H9 (cell line): Measurements from ENCODE around the gene AS3MT. TPM values are rescaled to one million over a fixed set of nuclear protein-coding genes. Genes with fewer than 3 reads are reported as not detected.

Experiments
- DNase-seq: peaks from one replicate; pipeline ENCODE4 v3.0.0-alpha.2; 2017
- H2AFZ ChIP-seq: one replicate; pipeline ENCODE4 v1.6.1; 2013; ENCODE audit warnings: mild to moderate bottlenecking, low read length, control low read depth, moderate library complexity
- H2AK5ac ChIP-seq: 2 replicates; pipeline ENCODE4 v1.6.1; 2013; ENCODE audit warnings: low read length, control low read depth, mixed read lengths; ENCODE audit not compliant: insufficient read length
- H2BK120ac ChIP-seq: one replicate; pipeline ENCODE4 v1.6.1; 2013; ENCODE audit warnings: low read depth, mild to moderate bottlenecking, low read length, control low read depth, inconsistent platforms; ENCODE audit not compliant: poor library complexity, severe bottlenecking
- H2BK12ac ChIP-seq: 2 replicates; pipeline ENCODE4 v1.6.1; 2013; ENCODE audit warnings: low read length, control low read depth, mixed read lengths, low read depth; ENCODE audit not compliant: insufficient read length
- H2BK15ac ChIP-seq: 2 replicates; pipeline ENCODE4 v1.6.1; 2013; ENCODE audit warnings: low read depth, low read length, control low read depth
- H2BK20ac ChIP-seq: one replicate; pipeline ENCODE4 v1.6.1; 2013; ENCODE audit warnings: low read depth, mild to moderate bottlenecking, low read length, control low read depth, inconsistent platforms; ENCODE audit not compliant: poor library complexity, severe bottlenecking
- H2BK5ac ChIP-seq: 2 replicates; pipeline ENCODE4 v1.6.1; 2013; ENCODE audit warnings: low read length, control low read depth, mixed read lengths; ENCODE audit not compliant: insufficient read length
- H3K14ac ChIP-seq: 2 replicates; pipeline ENCODE4 v1.6.1; 2013; ENCODE audit warnings: low read length, control low read depth; ENCODE audit not compliant: insufficient read depth
- H3K18ac ChIP-seq: 2 replicates; pipeline ENCODE4 v1.6.1; 2013; ENCODE audit warnings: low read depth, mild to moderate bottlenecking, mixed read lengths, low read length, control low read depth; ENCODE audit not compliant: insufficient read length
- H3K23ac ChIP-seq: 2 replicates; pipeline ENCODE4 v1.6.1; 2013; ENCODE audit warnings: low read length, control low read depth, mixed read lengths, low read depth; ENCODE audit not compliant: insufficient read length
- H3K23me2 ChIP-seq: 2 replicates; pipeline ENCODE4 v1.6.1; 2013; ENCODE audit warnings: low read depth, mild to moderate bottlenecking, mixed read lengths, low read length, control low read depth; ENCODE audit not compliant: insufficient read length, poor library complexity, severe bottlenecking
- H3K27ac ChIP-seq: 2 replicates; pipeline ENCODE4 v1.5.1; 2013; ENCODE audit warnings: low read length, control low read depth, mixed read lengths, low read depth; ENCODE audit not compliant: insufficient read length
- H3K27me3 ChIP-seq: 2 replicates; pipeline ENCODE4 v1.6.1; 2013; ENCODE audit warnings: low read length, control low read depth, inconsistent platforms; ENCODE audit not compliant: insufficient read depth
- H3K4ac ChIP-seq: 2 replicates; pipeline ENCODE4 v1.6.1; 2013; ENCODE audit warnings: low read depth, mild to moderate bottlenecking, control low read depth, inconsistent platforms, low read length, moderate library complexity
- H3K4me1 ChIP-seq: 2 replicates; pipeline ENCODE4 v1.6.1; 2013; ENCODE audit warnings: low read length, control low read depth, inconsistent platforms; ENCODE audit not compliant: insufficient read depth
- H3K4me2 ChIP-seq: 2 replicates; pipeline ENCODE4 v1.6.1; 2013; ENCODE audit warnings: low read length, control low read depth, mixed read lengths; ENCODE audit not compliant: insufficient read length, insufficient read depth
- H3K56ac ChIP-seq: 2 replicates; pipeline ENCODE4 v1.6.1; 2013; ENCODE audit warnings: low read depth, mild to moderate bottlenecking, mixed read lengths, low read length, control low read depth; ENCODE audit not compliant: insufficient read length
- H3K79me1 ChIP-seq: 2 replicates; pipeline ENCODE4 v1.6.1; 2013; ENCODE audit warnings: low read depth, mild to moderate bottlenecking, moderate library complexity, low read length, control low read depth, inconsistent platforms; ENCODE audit not compliant: insufficient read depth, poor library complexity, severe bottlenecking
- H3K79me2 ChIP-seq: 2 replicates; pipeline ENCODE4 v1.6.1; 2013; ENCODE audit warnings: low read length, control low read depth, inconsistent platforms; ENCODE audit not compliant: insufficient read depth
- H3K9ac ChIP-seq: 2 replicates; pipeline ENCODE4 v1.6.1; 2013; ENCODE audit warnings: low read length, control low read depth, mixed read lengths; ENCODE audit not compliant: insufficient read length; ENCODE audit errors: extremely low read depth
- H3K9me3 ChIP-seq: one replicate; pipeline ENCODE4 v1.6.1; 2013; ENCODE audit warnings: low read depth, low read length, inconsistent platforms; ENCODE audit not compliant: control insufficient read depth
- H3T11ph ChIP-seq: one replicate; pipeline ENCODE4 v1.6.1; 2013; ENCODE audit warnings: mild to moderate bottlenecking, low read length, control low read depth, inconsistent platforms
- H4K20me1 ChIP-seq: one replicate; pipeline ENCODE4 v1.6.1; 2013; ENCODE audit not compliant: control insufficient read depth, insufficient read length, insufficient read depth
- H4K5ac ChIP-seq: 2 replicates; pipeline ENCODE4 v1.6.1; 2013; ENCODE audit warnings: low read depth, mild to moderate bottlenecking, mixed read lengths, low read length, control low read depth; ENCODE audit not compliant: insufficient read length
- H4K8ac ChIP-seq: replicated peaks from 2 replicates; pipeline ENCODE4 v1.6.1; 2013; ENCODE audit warnings: low read length, control low read depth, mixed read lengths, low read depth; ENCODE audit not compliant: insufficient read length
- H4K91ac ChIP-seq: 2 replicates; pipeline ENCODE4 v1.6.1; 2013; ENCODE audit warnings: low read depth, mild to moderate bottlenecking, moderate library complexity, mixed read lengths, low read length, control low read depth; ENCODE audit not compliant: insufficient read length
- H3K27ac Mint-ChIP-seq, 3 experiments: 2 replicates in 2 of 3; 3 replicates in 1 of 3; pipeline ENCODE4 v1.8.0; 2020 to 2021; ENCODE audit warnings: mixed read lengths in 3 of 3, mild to moderate bottlenecking in 1 of 3, moderate library complexity in 1 of 3
- H3K27me3 Mint-ChIP-seq: 2 replicates; pipeline ENCODE4 v1.8.0; 2021; ENCODE audit warnings: low read depth, mild to moderate bottlenecking, moderate library complexity, mixed read lengths
- H3K36me3 Mint-ChIP-seq, 3 experiments: 2 replicates in 2 of 3; 3 replicates in 1 of 3; pipeline ENCODE4 v1.8.0; 2020 to 2021; ENCODE audit warnings: low read depth in 3 of 3, mixed read lengths in 3 of 3; ENCODE audit not compliant: insufficient read depth in 1 of 3
- H3K4me1 Mint-ChIP-seq, 2 experiments: 2 replicates each; pipeline ENCODE4 v1.8.0; 2020; ENCODE audit warnings: mixed read lengths in 2 of 2
- H3K4me3 Mint-ChIP-seq, 2 experiments: 2 replicates in 1 of 2; 3 replicates in 1 of 2; pipeline ENCODE4 v1.8.0; 2020 to 2021; ENCODE audit warnings: mild to moderate bottlenecking in 2 of 2, mixed read lengths in 2 of 2, moderate library complexity in 1 of 2
- H3K9me3 Mint-ChIP-seq, 2 experiments: 2 replicates in 1 of 2; 3 replicates in 1 of 2; pipeline ENCODE4 v1.8.0; 2020; ENCODE audit warnings: mild to moderate bottlenecking in 2 of 2, mixed read lengths in 2 of 2, moderate library complexity in 1 of 2
- WGBS: extraction: QIAGEN DNeasy Blood & Tissue Kit; methylation state at CpG from one replicate; pipeline ENCODE4 v1.1.7; 2013; ENCODE audit warnings: missing lambda C conversion rate, low lambda C conversion rate, mixed read lengths; ENCODE audit not compliant: insufficient read length; ENCODE audit errors: extremely low coverage; 5-methylcytosine and 5-hydroxymethylcytosine counted together
- total RNA-seq: library from RNA; stranded (reverse); gene quantifications from 2 replicates; pipeline ENCODE4 v1.2.1, GENCODE V29; 2021
- TF ChIP-seq, protein P1 (sequence below): fragments of 200-600 bp; sonication (generic); conservative IDR thresholded peaks from 3 replicates; pipeline ENCODE4 v1.8.0; 2021; ENCODE audit warnings: antibody characterized with exemption, mild to moderate bottlenecking

The AS3MT gene
- total RNA-seq, 1 experiment from 2014 or later, result 16.4 TPM

- peak; percentile 100 for DNase-seq
- H3K56ac ChIP-seq, result no peak within 1 kb of the TSS
- H2BK120ac ChIP-seq, result peak within 1 kb of the TSS; percentile 75
- no peak within 1 kb of the TSS for H4K8ac ChIP-seq
- no peak within 1 kb of the TSS for H3K23ac ChIP-seq
- H3K27ac ChIP-seq, result no peak within 1 kb of the TSS
- H3T11ph ChIP-seq, result no peak within 1 kb of the TSS
- peaks cover 21% of the 10 kb centered on the region for H3K23me2 ChIP-seq
- peak within 1 kb of the TSS; percentile 79 for H2AFZ ChIP-seq
- H3K4ac ChIP-seq, result no peak within 1 kb of the TSS
- Mint-ChIP-seq H3K4me3 (peak within 1 kb of the TSS; percentile 92 to 93), H3K9me3 (no peaks in the 10 kb centered on the region; a peak in 1 of 5 replicates), H3K4me1 (peaks cover 37 to 47% of the 10 kb centered on the region in 2 experiments), H3K27ac (peak within 1 kb of the TSS; percentile 91 to 98 (median 96); a peak in 6 of 7 replicates), H3K36me3 (peaks cover 0 to 14% (median 4%) of the 10 kb centered on the region in 3 experiments; a peak in 1 of 7 replicates), H3K27me3 (peaks cover 26% of the 10 kb centered on the region)
- no peak within 1 kb of the TSS for H4K5ac ChIP-seq
- H3K4me1 ChIP-seq, result no peaks in the 10 kb centered on the region; the same call in 1 of the 2 replicates
- no CpG with 5 or more reads among the region's 80 CpGs for WGBS
- peak within 1 kb of the TSS; percentile 82 for H3K4me2 ChIP-seq
- H3K14ac ChIP-seq, result peak within 1 kb of the TSS; percentile 91
- H2BK5ac ChIP-seq, result no peak within 1 kb of the TSS
- H3K18ac ChIP-seq, result peak within 1 kb of the TSS; percentile 93
- H2AK5ac ChIP-seq, result no peak within 1 kb of the TSS
- no peak within 1 kb of the TSS for H4K91ac ChIP-seq
- TF ChIP-seq, protein P1, sequence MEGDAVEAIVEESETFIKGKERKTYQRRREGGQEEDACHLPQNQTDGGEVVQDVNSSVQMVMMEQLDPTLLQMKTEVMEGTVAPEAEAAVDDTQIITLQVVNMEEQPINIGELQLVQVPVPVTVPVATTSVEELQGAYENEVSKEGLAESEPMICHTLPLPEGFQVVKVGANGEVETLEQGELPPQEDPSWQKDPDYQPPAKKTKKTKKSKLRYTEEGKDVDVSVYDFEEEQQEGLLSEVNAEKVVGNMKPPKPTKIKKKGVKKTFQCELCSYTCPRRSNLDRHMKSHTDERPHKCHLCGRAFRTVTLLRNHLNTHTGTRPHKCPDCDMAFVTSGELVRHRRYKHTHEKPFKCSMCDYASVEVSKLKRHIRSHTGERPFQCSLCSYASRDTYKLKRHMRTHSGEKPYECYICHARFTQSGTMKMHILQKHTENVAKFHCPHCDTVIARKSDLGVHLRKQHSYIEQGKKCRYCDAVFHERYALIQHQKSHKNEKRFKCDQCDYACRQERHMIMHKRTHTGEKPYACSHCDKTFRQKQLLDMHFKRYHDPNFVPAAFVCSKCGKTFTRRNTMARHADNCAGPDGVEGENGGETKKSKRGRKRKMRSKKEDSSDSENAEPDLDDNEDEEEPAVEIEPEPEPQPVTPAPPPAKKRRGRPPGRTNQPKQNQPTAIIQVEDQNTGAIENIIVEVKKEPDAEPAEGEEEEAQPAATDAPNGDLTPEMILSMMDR, result no peak; the same call in 2 of the 3 replicates
- H2BK15ac ChIP-seq, result no peak within 1 kb of the TSS
- no peak within 1 kb of the TSS for H2BK20ac ChIP-seq
- H3K9ac ChIP-seq, result peak within 1 kb of the TSS; percentile 73
- no peaks in the 10 kb centered on the region for H3K79me2 ChIP-seq
- H4K20me1 ChIP-seq, result no peaks in the 10 kb centered on the region
- H3K79me1 ChIP-seq, result no peaks in the 10 kb centered on the region
- peaks cover 6% of the 10 kb centered on the region; the same call in 1 of the 2 replicates for H3K27me3 ChIP-seq
- H3K9me3 ChIP-seq, result no peaks in the 10 kb centered on the region
- no peak within 1 kb of the TSS for H2BK12ac ChIP-seq
These were observed 48.9 kb downstream of the AS3MT start, which contains the start of gene CNNM2 for GRCh38 chr10:102917962-102918816. CNNM2 (plus strand) TSS chr10:102918294; CDS start chr10:102918481, 187 bp downstream.
